ENCODE measurements around the gene GORASP2. TPM values are rescaled to one million over a fixed set of nuclear protein-coding genes. Genes with fewer than 3 reads are reported as not detected.

Gene GORASP2
- total RNA-seq, 2 experiments from 2014 or later: 68.4 to 70.6 TPM

DNA sequence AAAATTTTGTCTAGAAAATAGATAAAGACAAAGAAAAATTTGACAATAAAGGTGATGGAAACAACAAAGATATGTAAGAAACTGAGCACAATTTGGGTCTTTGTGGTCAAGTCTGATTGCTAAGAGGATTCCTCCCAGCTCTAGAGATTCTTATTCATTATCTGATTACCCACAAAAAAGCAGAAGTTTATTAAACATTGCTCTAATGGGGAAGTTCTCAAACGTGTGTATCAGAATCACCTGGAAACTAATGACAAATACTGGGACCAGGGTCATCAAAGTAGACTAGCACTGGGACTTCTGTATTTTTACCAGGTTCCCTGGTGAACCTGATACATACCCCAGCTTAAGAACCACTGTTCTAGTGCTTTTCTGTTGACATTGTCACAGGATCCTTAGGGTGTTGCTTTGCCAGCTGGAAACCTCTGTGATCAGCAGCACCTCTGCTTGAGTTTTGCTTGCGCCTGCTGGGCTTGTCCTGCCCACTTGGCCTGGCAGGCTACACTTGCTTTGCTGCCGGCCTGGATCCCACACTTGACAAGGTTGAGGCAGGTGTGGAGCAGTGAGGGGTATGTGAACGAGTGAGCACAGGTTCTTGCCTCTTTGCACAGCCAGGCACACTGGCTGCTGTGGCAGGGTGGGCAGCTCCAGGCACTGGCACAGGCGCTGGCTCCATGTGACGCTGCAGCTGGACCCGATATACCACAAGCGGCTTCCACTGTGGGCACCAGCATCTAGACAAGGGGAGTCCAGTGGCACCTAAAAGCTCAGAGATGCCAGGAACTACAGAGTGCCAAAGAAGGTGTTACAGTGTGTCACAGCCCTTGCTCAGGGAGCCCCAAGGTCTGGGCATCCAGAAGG, 6.2 kb upstream of the GORASP2 start:
- TF ChIP-seq, protein P1, sequence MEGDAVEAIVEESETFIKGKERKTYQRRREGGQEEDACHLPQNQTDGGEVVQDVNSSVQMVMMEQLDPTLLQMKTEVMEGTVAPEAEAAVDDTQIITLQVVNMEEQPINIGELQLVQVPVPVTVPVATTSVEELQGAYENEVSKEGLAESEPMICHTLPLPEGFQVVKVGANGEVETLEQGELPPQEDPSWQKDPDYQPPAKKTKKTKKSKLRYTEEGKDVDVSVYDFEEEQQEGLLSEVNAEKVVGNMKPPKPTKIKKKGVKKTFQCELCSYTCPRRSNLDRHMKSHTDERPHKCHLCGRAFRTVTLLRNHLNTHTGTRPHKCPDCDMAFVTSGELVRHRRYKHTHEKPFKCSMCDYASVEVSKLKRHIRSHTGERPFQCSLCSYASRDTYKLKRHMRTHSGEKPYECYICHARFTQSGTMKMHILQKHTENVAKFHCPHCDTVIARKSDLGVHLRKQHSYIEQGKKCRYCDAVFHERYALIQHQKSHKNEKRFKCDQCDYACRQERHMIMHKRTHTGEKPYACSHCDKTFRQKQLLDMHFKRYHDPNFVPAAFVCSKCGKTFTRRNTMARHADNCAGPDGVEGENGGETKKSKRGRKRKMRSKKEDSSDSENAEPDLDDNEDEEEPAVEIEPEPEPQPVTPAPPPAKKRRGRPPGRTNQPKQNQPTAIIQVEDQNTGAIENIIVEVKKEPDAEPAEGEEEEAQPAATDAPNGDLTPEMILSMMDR (IDR thresholded peaks at IDR 0.05): no peak
- H3K4me1 Mint-ChIP-seq (ENCODE audit: low read depth): peaks cover 9% of the 10 kb centered on the region
- DNase-seq (no peak), ATAC-seq (no peak)
- CTCF ChIA-PET: interaction anchor here (0.7 to 2.0 kb wide), 3 partner anchors 37 to 78 kb away, joined by 3 to 10 read pairs (median 5); no protein-coding TSS in a partner anchor
- H3K4me3 Mint-ChIP-seq: no peak overlapping the region
- POLR2A ChIA-PET: interaction anchor here (0.9 kb wide), 1 partner anchor 20 kb away, joined by 3 read pairs; no protein-coding TSS in a partner anchor
- H3K9me3 Mint-ChIP-seq: peaks cover 4% of the 10 kb centered on the region
- no peaks in the 10 kb centered on the region for H3K27me3 Mint-ChIP-seq
- intact Hi-C loops (cut with micrococcal nuclease): no loop called here
- H3K36me3 Mint-ChIP-seq (ENCODE audit: low read depth): peaks cover 3% of the 10 kb centered on the region
- no peak overlapping the region for H3K27ac Mint-ChIP-seq

DNA sequence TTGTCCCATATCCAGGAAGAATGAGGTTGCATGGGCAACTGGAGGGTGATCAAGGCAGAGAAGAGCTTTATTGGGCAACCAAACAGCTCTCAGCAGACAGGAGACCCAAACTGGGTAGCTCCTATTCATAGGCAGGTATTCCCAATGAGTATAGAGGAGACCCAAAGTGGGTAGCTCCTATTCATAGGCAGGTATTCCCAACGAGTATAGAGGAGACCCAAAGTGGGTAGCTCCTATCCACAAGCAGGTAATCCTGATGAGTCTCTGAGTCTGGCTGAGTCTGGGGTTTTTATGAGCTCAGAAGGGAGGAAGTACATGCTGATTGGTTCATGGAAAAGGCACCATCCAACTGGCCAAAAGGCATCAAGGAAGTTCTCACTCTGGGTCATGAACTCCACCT, 5.3 kb upstream of the GORASP2 start:
- CTCF ChIA-PET: interaction anchor here (0.7 to 2.0 kb wide), 3 partner anchors 38 to 79 kb away, joined by 3 to 10 read pairs (median 5); no protein-coding TSS in a partner anchor

DNA sequence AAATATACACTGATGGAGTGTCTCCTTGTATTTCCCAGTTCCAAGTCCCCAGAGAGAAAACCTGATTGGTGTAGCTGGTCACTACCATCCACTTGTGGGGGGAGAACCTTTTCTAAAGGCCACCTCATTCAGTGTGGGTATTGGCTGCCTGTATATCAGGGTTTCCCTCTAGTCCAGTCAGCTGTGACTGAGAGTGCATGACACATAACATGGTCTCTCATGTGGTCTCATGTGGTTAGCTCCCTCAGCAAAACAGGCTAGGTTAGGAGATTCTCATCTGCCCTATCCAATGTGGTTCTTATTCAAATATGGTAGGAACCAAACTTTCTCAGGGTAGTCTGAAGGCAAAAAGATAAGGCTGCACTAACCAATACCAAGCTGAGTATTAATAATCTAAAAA, 4.1 kb upstream of the GORASP2 start:
- ChIA-PET POLR2A (no interaction called here), CTCF (interaction anchor here (1.4 to 2.0 kb wide), 3 partner anchors 48 to 80 kb away, joined by 3 to 10 read pairs (median 4); no protein-coding TSS in a partner anchor)
- Mint-ChIP-seq H3K4me1 (ENCODE audit: low read depth) (peaks cover 15% of the 10 kb centered on the region), H3K4me3 (no peak overlapping the region), H3K36me3 (ENCODE audit: low read depth) (peaks cover 5% of the 10 kb centered on the region), H3K9me3 (peaks cover 4% of the 10 kb centered on the region), H3K27me3 (no peaks in the 10 kb centered on the region), H3K27ac (no peak overlapping the region)
- intact Hi-C loops (cut with micrococcal nuclease): no loop called here
- ATAC-seq (no peak), DNase-seq (peak; percentile 51)
- TF ChIP-seq, protein P1 (IDR thresholded peaks at IDR 0.05): no peak

More for the DNA sequence above, 5.3 kb upstream of the GORASP2 start:
- TF ChIP-seq, protein P1 (IDR thresholded peaks at IDR 0.05): no peak
- peaks cover 3% of the 10 kb centered on the region for H3K36me3 Mint-ChIP-seq (ENCODE audit: low read depth)
- ATAC-seq (no peak), DNase-seq (no peak)
- no peaks in the 10 kb centered on the region for H3K27me3 Mint-ChIP-seq
- intact Hi-C loops (cut with micrococcal nuclease): no loop called here
- H3K27ac Mint-ChIP-seq: no peak overlapping the region
- peaks cover 15% of the 10 kb centered on the region for H3K4me1 Mint-ChIP-seq (ENCODE audit: low read depth)
- H3K4me3 Mint-ChIP-seq: no peak overlapping the region
- POLR2A ChIA-PET: interaction anchor here (0.9 kb wide), 1 partner anchor 19 kb away, joined by 3 read pairs; no protein-coding TSS in a partner anchor
- peaks cover 4% of the 10 kb centered on the region for H3K9me3 Mint-ChIP-seq

GRCh38 chr2:170925923-170926322, 3.1 kb upstream of the GORASP2 start:
- H3K27me3 Mint-ChIP-seq: no peaks in the 10 kb centered on the region
- H3K9me3 Mint-ChIP-seq: peaks cover 4% of the 10 kb centered on the region
- no peak overlapping the region for H3K4me3 Mint-ChIP-seq
- peaks cover 22% of the 10 kb centered on the region for H3K4me1 Mint-ChIP-seq (ENCODE audit: low read depth)
- no peak for DNase-seq
- ChIA-PET POLR2A (interaction anchor here (1.2 kb wide), 1 partner anchor 11 kb away, joined by 3 read pairs; no protein-coding TSS in a partner anchor), CTCF (interaction anchor here (1.4 kb wide), 1 partner anchor 47 kb away, joined by 4 read pairs; no protein-coding TSS in a partner anchor)
- H3K27ac Mint-ChIP-seq: no peak overlapping the region
- TF ChIP-seq, protein P1 (IDR thresholded peaks at IDR 0.05): no peak
- H3K36me3 Mint-ChIP-seq (ENCODE audit: low read depth): peaks cover 14% of the 10 kb centered on the region
- no peak for ATAC-seq
- intact Hi-C loops (cut with micrococcal nuclease): no loop called here

Measured in activated CD8-positive, alpha-beta T cell treated with anti-CD3 and anti-CD28 coated beads for 36 hours (primary cell).